Activated CD8-positive, alpha-beta memory T cell treated with anti-CD3 and anti-CD28 coated beads, Interleukin-2, amount 50 U/mL, for 1 hour (primary cell): Measurements from ENCODE around the gene LAMTOR1.

Experiments
- DNase-seq: peaks from one replicate; pipeline ENCODE4 v3.0.0-alpha.2; 2020; ENCODE audit errors: extremely low read depth

Gene LAMTOR1

DNA sequence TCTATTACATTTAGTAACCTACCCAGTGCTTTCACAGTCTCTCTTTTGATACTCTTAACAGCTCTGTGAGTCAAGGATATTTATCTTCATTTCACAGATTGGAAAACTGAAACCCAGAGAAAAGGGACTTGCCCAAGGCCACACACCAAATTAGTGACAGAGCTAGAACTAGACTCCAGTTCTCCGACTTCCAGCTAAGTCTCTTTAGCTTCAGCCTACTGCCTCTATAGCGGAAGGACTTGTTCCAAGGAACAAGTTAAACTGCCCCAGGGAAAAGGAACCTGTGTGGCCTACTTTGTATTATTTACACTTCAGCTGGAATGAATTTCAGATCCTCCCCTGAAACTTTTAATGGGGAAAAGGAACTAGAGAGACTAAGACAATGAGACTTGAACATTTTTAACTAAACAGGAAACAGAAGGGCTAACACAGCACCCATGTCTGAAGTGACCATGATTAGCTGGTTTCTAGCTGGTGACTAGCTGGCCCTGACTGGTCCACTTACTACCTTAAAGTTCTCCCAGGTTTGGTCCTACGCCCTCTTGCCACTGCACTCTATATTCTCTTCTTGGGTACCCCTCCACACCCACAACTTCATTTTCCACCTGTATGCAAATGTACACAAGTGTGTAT, 21.2 kb downstream of the LAMTOR1 start:
- DNase-seq, result no peak

- DNase-seq, result no peak
Observed at GRCh38 chr11:72081184-72081644, 21.9 kb downstream of the LAMTOR1 start.

DNA sequence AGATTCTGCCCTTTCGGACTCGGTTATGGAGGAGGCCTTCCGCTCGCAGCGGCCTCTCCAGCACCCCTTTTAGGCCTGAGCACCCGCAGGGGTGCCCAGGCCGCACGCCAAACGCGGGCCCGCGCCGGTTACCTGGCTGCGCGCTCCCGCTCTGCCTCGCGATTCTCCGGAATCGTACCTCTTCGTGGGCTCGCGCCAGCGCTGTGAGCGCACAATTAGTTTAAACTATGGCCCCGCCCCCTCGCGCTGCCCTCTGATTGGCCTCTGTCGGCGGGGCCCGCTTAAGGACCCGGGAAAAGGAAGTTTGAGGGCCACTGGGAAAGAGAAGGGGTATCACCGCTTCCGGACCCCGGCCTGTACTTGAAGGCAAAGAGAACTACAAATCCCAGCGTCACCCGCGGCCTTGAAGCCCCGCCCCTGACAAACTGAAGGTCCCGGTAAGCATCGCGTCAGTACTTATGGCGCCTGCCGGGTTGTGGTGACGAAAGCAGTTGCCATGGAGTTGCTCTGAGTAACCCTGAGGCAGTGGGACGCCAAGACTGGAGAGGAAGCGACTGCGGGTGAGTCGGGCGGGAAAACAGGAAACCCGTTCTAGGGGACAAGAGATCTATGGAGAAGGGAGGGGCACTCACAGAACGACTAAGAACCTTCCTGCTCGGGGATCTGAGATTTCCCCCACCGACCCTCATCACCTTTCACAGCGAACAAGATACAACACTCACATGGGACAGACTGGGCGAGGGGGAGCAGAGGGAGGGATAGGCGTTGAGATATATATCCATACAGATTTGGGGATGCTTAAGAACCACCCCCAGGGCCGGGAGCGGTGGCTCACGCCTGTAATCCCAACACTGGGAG, 22.5 kb downstream of the LAMTOR1 start, which contains the start of the genes LRRC51 and NUMA1:
LRRC51 (plus strand) TSS at position 525 of the 858 bp plus-strand sequence. CDS start 8,234 bp downstream, outside the sequence.
NUMA1 (minus strand) TSS at position 217 of the 858 bp plus-strand sequence. CDS start 44,599 bp downstream, outside the sequence.
- DNase-seq, result peak; percentile 98

DNA sequence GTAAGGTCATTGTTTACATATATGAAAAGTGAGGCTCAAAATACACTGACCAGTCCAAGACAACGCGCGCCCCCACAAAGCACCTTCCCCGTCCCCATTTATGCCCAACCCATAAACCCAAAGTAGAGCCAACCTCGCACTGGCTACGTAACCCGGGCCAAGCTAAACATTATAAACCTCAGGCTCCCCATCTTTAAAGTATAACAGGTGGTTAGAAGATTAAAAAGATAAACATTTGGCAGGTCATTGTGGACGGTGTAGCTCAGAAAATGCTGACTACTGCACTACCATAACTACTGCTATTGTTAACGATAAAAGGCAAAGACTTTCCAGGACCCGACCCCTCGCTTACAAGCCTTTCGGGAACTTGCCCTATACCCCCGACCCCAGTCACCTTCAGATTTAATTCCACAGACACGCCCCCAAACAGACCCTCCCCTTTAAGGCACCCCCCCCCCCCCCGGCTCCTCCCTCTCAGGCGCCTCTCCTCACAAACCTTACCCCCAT, 23.2 kb downstream of the LAMTOR1 start:
- no peak for DNase-seq

- DNase-seq, result no peak
Observed at GRCh38 chr11:72078477-72078876, 24.6 kb downstream of the LAMTOR1 start.

DNA sequence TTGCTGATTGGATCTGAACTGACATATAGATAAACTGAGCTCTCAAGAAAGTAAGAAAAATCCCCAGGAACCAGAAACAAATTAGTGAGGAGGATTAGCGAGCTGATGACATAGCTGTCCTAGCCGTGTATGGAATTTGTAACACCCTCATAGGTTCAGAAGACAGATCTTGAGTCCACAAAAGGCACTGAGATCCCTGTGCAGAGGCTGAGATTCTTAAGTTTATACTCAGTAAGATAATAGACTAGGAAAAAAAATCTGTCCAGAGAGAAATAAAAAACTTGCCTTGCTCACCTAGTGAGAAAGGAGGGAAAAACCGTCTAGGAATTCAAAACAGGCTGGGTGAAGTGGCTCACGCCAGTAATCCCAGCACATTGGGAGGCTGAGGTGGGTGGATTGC, 27.3 kb downstream of the LAMTOR1 start:
- DNase-seq, result no peak

DNA sequence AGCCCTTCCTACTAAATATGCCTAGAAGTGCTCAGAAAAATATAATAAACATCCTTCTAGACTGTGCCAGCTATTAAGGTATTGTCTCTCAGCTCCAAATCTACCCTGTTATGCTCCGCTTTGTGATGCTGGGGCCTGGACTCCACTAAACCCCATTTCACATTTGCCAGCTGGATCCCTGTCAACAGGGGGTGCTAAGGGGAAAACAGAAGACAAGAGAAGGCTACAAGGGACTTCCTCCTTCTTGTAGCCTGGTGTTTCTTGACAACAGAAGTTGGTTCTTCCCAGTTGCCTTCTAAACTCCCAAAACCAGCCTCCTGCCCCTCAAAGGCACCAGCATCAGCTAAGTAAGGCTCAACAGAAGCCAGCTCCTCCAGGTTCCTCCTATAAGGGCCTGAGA, 28.0 kb downstream of the LAMTOR1 start:
- no peak for DNase-seq

DNA sequence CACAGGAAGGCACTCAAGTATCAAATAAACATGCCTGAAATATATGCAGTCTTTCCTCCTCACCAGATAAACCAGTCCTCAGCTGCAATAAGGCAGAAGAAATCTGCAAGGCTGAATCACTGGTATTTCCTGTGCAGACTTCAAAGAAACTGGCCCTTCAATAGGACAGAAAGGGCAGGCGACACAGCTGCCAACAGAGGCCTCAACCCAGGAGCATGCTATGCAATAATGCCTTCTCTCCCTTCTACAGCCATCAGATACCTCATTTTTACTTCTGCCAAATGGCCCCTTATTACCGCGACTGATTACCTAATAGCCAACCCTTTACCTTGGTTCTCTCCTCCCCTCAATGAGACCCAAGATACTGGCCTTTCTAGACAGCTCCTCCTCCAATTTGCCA, 30.7 kb downstream of the LAMTOR1 start:
- no peak for DNase-seq

DNA sequence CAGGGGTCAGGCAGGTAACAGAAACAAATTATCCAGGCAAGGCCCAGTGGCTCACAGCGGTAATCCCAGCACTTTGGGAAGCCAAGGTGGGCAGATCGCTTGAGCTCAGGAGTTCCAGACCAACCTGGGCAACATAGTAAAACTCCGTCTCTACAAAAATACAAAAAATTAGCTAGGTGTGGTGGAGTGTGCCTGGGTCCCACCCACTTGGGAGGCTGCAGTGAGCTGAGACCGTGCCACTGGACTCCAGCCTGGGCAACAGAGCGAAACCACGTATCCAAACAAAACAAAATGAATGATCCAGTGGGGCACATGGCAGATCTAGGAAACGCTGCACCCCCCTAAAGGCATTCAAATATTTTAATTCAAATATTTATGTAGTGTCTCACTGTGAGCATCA, 32.6 kb downstream of the LAMTOR1 start:
- no peak for DNase-seq

DNA sequence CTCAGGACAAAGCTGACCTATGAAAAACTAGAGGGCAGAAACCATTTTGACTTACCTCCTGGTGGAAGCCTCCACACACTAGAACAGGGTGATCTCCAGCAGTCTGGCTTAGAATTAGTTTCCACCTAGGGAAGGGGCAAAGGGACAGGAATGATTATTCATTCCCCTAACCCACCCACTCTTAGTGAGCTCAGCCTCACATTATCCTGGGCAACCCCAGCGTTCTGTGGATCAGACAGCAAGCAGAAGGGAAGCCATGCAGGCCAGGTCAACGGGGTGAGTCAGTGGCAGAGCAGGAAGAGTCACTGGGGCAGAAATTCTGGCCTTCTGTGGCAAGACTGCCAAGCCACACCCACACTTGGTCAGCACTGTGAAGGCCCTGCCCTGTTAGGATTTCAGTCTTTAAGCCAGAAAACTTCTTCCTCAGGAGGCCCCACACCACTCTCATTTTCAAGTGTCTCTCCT, 33.3 kb downstream of the LAMTOR1 start:
- DNase-seq, result no peak

DNA sequence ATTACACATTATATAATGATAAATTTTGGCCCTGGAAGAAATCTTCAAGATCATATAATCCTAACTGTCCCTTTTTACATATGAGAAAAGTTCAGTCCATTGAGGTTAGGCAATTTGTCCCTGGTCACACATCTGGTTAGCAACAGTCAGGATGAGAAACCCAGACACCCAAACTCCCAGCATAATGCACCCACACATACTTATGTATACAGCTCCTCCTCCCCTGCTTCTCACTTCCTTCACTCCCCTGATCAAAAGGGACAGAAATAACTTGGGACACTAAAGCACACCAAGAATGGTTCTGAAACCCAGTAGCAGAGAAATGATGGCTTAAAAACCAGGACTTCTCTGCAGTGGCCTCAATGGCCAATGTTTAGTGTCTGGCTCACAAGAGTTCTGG, 33.9 kb downstream of the LAMTOR1 start:
- no peak for DNase-seq

DNA sequence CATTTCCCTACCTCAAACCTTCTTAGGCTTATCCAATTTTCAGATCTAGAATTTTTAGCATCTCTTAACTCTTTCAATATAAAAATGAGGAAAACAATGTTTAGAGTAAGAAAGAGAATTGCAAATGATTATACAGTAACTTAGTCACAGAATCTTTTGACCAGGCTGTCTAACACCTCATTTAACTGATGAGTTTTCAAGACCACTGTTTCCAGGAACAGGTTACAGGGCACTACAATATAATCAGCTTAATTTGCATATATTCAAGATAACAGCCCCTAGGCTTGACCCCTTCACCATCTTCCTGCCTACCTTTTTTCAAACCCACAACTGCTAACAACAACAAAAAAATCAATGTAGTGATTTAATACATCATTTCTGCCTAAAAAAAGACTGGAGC, 35.4 kb downstream of the LAMTOR1 start:
- no peak for DNase-seq

DNA sequence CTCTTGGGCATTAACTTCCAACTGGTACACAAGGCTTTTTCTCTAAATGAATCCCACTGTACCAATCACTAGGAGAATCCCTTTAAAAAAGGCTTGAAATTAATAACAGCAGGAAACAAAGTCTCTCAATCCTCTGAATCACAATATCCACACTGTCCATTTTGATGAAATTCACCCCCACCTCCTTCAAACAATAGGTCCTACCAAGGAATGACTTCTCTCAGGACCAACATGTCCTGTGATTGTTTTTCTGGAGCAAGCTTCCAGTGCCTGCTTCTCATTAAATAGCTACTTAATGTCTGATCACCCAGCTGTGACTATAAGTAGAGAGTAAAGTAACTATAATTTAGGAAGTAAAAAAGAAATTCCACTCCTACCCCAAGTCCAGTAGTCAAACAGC, 35.8 kb downstream of the LAMTOR1 start:
- no peak for DNase-seq

- no peak for DNase-seq
Observed at GRCh38 chr11:72066855-72067254, 36.2 kb downstream of the LAMTOR1 start.

DNA sequence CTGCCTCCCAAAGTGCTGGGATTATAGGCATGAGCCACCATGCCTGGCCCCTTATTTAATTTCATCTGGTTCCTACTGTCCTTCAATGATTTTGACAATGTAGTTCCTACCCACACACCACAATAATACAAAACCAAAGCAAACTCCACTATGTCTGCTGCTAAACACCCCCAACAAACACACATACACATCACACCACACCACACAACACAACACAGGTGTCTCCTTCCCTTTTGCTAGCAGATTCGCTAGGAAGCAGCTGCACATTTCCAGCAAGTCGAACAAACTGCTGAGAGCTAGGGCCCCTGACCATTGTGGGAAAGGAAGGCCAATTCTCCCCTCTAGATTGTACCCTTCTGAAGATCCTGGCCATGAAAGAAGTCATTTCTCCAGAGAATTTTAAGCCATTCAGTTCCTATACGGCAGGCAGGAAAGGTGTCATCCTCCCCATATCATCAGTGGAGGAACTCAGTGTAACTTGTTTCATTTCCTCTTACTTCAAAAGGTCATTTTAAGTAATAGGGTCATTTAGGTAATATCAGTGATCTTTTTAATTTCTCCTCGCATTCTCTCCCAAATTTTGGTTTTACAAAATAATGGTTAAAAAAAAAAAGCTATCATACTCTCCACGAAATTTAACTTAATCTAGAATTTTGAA, 41.2 kb downstream of the LAMTOR1 start:
- DNase-seq, result no peak

DNA sequence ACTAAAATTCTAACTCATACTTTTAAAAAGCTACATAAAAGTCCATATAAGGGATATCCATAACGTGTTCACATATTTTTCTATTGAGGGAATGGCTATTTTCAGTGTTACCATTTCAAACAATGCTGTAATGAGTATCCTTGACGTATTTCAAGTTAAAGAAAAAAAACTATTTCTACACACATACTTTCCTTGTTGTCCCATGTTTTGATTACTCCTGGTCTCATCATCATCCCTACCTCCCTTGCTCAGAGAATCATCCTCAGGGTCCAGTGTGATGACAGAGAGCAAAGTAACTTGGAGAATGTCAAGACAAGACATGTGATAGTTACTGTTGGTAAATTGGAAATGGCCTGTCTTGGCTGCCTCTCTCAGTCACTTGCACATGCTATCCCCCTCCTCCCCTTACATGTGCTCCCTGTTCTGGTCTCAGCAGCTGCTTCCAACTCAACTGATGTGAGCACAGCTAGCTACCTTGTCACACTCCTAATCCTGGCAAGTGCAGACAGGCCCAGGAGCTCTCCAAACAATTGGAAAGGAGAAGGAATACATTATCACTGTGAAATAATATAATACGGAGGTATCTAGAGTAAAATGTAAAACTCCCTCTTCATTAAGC, 44.6 kb downstream of the LAMTOR1 start:
- no peak for DNase-seq

DNA sequence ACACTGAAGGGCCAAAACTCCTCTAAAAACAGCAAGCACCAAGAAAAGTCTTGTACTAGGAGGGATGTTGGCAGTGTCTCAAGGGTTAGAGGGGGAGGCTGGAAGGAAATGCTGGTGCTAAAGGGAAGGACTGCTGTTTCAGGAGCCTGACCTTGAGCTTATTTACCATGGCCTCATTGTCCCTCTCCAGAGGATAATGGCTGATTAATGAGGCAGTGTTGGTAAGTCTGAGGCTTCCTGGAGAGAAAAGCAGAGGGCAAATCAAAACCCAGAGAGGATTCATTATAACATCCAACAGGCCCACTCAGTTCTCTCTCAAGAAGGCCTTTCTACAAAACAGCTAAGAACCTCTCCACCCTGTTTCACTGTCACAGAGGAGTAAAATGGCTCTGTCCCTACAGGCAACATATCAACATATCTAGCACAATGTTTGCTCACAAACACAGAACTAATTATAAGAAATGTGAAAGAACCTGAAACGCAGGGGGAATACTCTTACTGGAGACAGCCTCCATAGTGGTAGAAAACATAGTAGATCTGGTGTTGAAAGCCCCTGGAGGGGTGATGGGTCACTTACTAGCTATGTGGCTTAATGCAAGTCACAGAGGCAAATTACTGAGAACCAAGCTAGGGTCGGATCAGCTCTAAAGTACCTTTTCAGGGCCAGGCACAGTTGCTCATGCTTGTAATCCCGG, 54.2 kb downstream of the LAMTOR1 start:
- no peak for DNase-seq
